H1 (cell line): ENCODE results near the gene ZNF785. TPM values are rescaled to one million over a fixed set of nuclear protein-coding genes. Genes with fewer than 3 reads are reported as not detected.

Experiments used
- polyA plus RNA-seq, 7 experiments: library from polyadenylated mRNA; depleted of rRNA in 3 of 7; stranded (reverse) in 5 of 7; unstranded in 2 of 7; fragments of >200 nt in 5 of 7; fragments of 200-250 nt in 2 of 7; gene quantifications; 1 replicate in 5 of 7; 2 replicates in 1 of 7; 4 replicates in 1 of 7; pipeline versions ENCODE4 v1.2.1 to v1.2.3, GENCODE V29; 2011 to 2013; ENCODE audit warnings: missing spikeins in 2 of 7, mixed read lengths in 2 of 7
- small RNA-seq: library from polyadenylated mRNA; stranded (forward); fragments of <200 nt; extraction: miRNeasy Mini kit (QIAGEN cat#:217004); gene quantifications from one replicate; pipeline ENCODE3, GENCODE V24; 2013; ENCODE audit not compliant: insufficient read depth
- total RNA-seq: library from RNA; stranded (reverse); fragmentation: NEBNext Ultra II Directional; extraction: Animal tissue kit (Norgen Biotek cat#: 25700); gene quantifications from 2 replicates; pipeline ENCODE4 v1.2.1, GENCODE V29; 2021

Gene ZNF785
- total and polyA plus RNA-seq, 2 of the 8 experiments (the other 6 are each of a cell fraction or from before 2014, with no cell fraction given): 8.6 to 12.9 TPM

Small RNA genes within 50 kb of the gene (small RNA-seq; reads per million reads assigned to genes)
- not detected for gene AC093249.1
- not detected for gene AC093249.4

Other genes starting within 250 kb of the ZNF785 start
- 55.3 and 55.4 TPM in 2 replicates for gene CD2BP2, start 230.4 kb downstream of the ZNF785 start, total RNA-seq
- gene CD2BP2, start 230.4 kb downstream of the ZNF785 start, polyA plus RNA-seq (2011; rRNA removed): 22.4 and 30.4 TPM in 2 replicates
- 28.6 and 29.4 TPM in 2 replicates for gene TBC1D10B, start 215.2 kb downstream of the ZNF785 start, total RNA-seq
- gene TBC1D10B, start 215.2 kb downstream of the ZNF785 start, polyA plus RNA-seq (2011; rRNA removed): 15.4 and 22.1 TPM in 2 replicates
- 1.2 TPM in 1 of 2 replicates, not detected in the other for gene MYL11, start 210.9 kb downstream of the ZNF785 start, total RNA-seq
- gene MYL11, start 210.9 kb downstream of the ZNF785 start, polyA plus RNA-seq (2011; rRNA removed): 1.4 and 1.5 TPM in 2 replicates
- gene SEPTIN1, start 203.1 kb downstream of the ZNF785 start, total RNA-seq: 0.84 and 1.4 TPM in 2 replicates
- 0.24 and 0.57 TPM in 2 replicates for gene SEPTIN1, start 203.1 kb downstream of the ZNF785 start, polyA plus RNA-seq (2011; rRNA removed)
- 40.6 and 41.2 TPM in 2 replicates for gene ZNF48, start 190.3 kb downstream of the ZNF785 start, total RNA-seq
- gene ZNF48, start 190.3 kb downstream of the ZNF785 start, polyA plus RNA-seq (2011; rRNA removed): 30.4 and 39.6 TPM in 2 replicates
- 9.6 and 10.6 TPM in 2 replicates for gene ZNF771, start 178.1 kb downstream of the ZNF785 start, total RNA-seq
- gene ZNF771, start 178.1 kb downstream of the ZNF785 start, polyA plus RNA-seq (2011; rRNA removed): 15.7 and 20.2 TPM in 2 replicates
- gene DCTPP1, start 155.7 kb downstream of the ZNF785 start, total RNA-seq: 90.4 and 94.5 TPM in 2 replicates
- gene DCTPP1, start 155.7 kb downstream of the ZNF785 start, polyA plus RNA-seq (2011; rRNA removed): 103 and 105 TPM in 2 replicates
- gene SEPHS2, start 139.8 kb downstream of the ZNF785 start, total RNA-seq: 61.8 and 62.0 TPM in 2 replicates
- 27.5 and 28.2 TPM in 2 replicates for gene SEPHS2, start 139.8 kb downstream of the ZNF785 start, polyA plus RNA-seq (2011; rRNA removed)
- gene ITGAL, start 113.0 kb downstream of the ZNF785 start, total RNA-seq: not detected in 2 replicates
- 0.02 TPM in 1 of 2 replicates, not detected in the other for gene ITGAL, start 113.0 kb downstream of the ZNF785 start, polyA plus RNA-seq (2011; rRNA removed)
- 34.7 and 36.1 TPM in 2 replicates for gene ZNF768, start 59.1 kb downstream of the ZNF785 start, total RNA-seq
- gene ZNF768, start 59.1 kb downstream of the ZNF785 start, polyA plus RNA-seq (2011; rRNA removed): 47.7 and 63.3 TPM in 2 replicates
- 10.3 and 12.0 TPM in 2 replicates for gene ZNF747, start 50.8 kb downstream of the ZNF785 start, total RNA-seq
- 9.9 and 10.7 TPM in 2 replicates for gene ZNF747, start 50.8 kb downstream of the ZNF785 start, polyA plus RNA-seq (2011; rRNA removed)
- 7.7 and 8.4 TPM in 2 replicates for gene ZNF764, start 27.3 kb downstream of the ZNF785 start, total RNA-seq
- gene ZNF764, start 27.3 kb downstream of the ZNF785 start, polyA plus RNA-seq (2011; rRNA removed): 5.7 and 8.3 TPM in 2 replicates
- 3.5 and 3.7 TPM in 2 replicates for gene ZNF688, start 14.0 kb downstream of the ZNF785 start, total RNA-seq
- gene ZNF688, start 14.0 kb downstream of the ZNF785 start, polyA plus RNA-seq (2011; rRNA removed): 2.7 and 6.3 TPM in 2 replicates
- 14.2 and 14.3 TPM in 2 replicates for gene ZNF689, start 24.7 kb upstream of the ZNF785 start, total RNA-seq
- gene ZNF689, start 24.7 kb upstream of the ZNF785 start, polyA plus RNA-seq (2011; rRNA removed): 15.3 and 19.0 TPM in 2 replicates
- gene PRR14, start 65.3 kb upstream of the ZNF785 start, total RNA-seq: 16.1 and 18.9 TPM in 2 replicates
- gene PRR14, start 65.3 kb upstream of the ZNF785 start, polyA plus RNA-seq (2011; rRNA removed): 3.6 and 8.7 TPM in 2 replicates
- gene FBRS, start 72.7 kb upstream of the ZNF785 start, total RNA-seq: 12.9 and 13.9 TPM in 2 replicates
- gene FBRS, start 72.7 kb upstream of the ZNF785 start, polyA plus RNA-seq (2011; rRNA removed): 2.4 and 3.8 TPM in 2 replicates
- gene SRCAP, start 113.5 kb upstream of the ZNF785 start, total RNA-seq: 54.3 and 58.7 TPM in 2 replicates
- gene SRCAP, start 113.5 kb upstream of the ZNF785 start, polyA plus RNA-seq (2011; rRNA removed): 5.5 and 9.5 TPM in 2 replicates
- gene PHKG2, start 162.7 kb upstream of the ZNF785 start, total RNA-seq: 36.0 and 37.2 TPM in 2 replicates
- gene PHKG2, start 162.7 kb upstream of the ZNF785 start, polyA plus RNA-seq (2011; rRNA removed): 53.4 and 63.9 TPM in 2 replicates
- 5.2 and 6.0 TPM in 2 replicates for gene CFAP119, start 176.4 kb upstream of the ZNF785 start, total RNA-seq
- gene CFAP119, start 176.4 kb upstream of the ZNF785 start, polyA plus RNA-seq (2011; rRNA removed): 5.6 and 7.1 TPM in 2 replicates
- gene RNF40, start 176.6 kb upstream of the ZNF785 start, total RNA-seq: 68.7 and 70.8 TPM in 2 replicates
- 36.9 and 38.5 TPM in 2 replicates for gene RNF40, start 176.6 kb upstream of the ZNF785 start, polyA plus RNA-seq (2011; rRNA removed)
- 19.3 and 19.5 TPM in 2 replicates for gene ZNF629, start 201.5 kb upstream of the ZNF785 start, total RNA-seq
- 11.0 and 13.6 TPM in 2 replicates for gene ZNF629, start 201.5 kb upstream of the ZNF785 start, polyA plus RNA-seq (2011; rRNA removed)